ENCODE results near the gene COMT.

- TF ChIP-seq POLR2A (IDR thresholded peaks at IDR 0.05), result no peak
- no peak for TF ChIP-seq CTCF (IDR thresholded peaks at IDR 0.05)
- no peak for TF ChIP-seq POLR2AphosphoS5 (IDR thresholded peaks at IDR 0.05)
- TF ChIP-seq EP300 (IDR thresholded peaks at IDR 0.05; ENCODE audit: low read depth), result no peak
Observed at GRCh38 chr22:19955241-19956128, 13.9 kb downstream of the COMT start.

Data from transverse colon (tissue), 4 donors.